Neural cell (in vitro differentiated cells): ENCODE results near the gene KIAA1549. TPM values are rescaled to one million over a fixed set of nuclear protein-coding genes. Genes with fewer than 3 reads are reported as not detected.

Experiments used
- H2AFZ ChIP-seq: fragments of 200-600, 300-800 bp; sonication (generic), shearing (Covaris generic); 2 replicates; pipeline ENCODE4 v1.6.0; 2014; ENCODE audit warnings: low read depth, mild to moderate bottlenecking, antibody characterized with exemption, low read length, moderate library complexity
- H3F3A ChIP-seq: fragments of 200-600 bp; shearing (Covaris generic); 2 replicates; pipeline ENCODE4 v1.6.1; 2016; ENCODE audit warnings: mild to moderate bottlenecking, moderate library complexity, mixed read lengths, antibody characterized with exemption, low read length; ENCODE audit not compliant: insufficient read depth, poor library complexity, severe bottlenecking
- H3K27ac ChIP-seq: fragments of 200-600, 300-800 bp; sonication (generic), shearing (Covaris generic); 2 replicates; pipeline ENCODE4 v1.5.1; 2014; ENCODE audit warnings: mild to moderate bottlenecking, low read length, moderate library complexity
- H3K27me3 ChIP-seq: fragments of 300-800, 200-600 bp; sonication (generic), shearing (Covaris generic); 2 replicates; pipeline ENCODE4 v1.6.0; 2014; ENCODE audit warnings: mild to moderate bottlenecking, low read depth, low read length, moderate library complexity; ENCODE audit not compliant: insufficient read depth
- H3K36me3 ChIP-seq: fragments of 300-800, 200-600 bp; sonication (generic), shearing (Covaris generic); 2 replicates; pipeline ENCODE4 v1.5.1; 2014; ENCODE audit warnings: mild to moderate bottlenecking, antibody characterized with exemption, low read length, moderate library complexity; ENCODE audit not compliant: insufficient read depth
- H3K4me2 ChIP-seq: fragments of 300-800, 200-600 bp; sonication (generic), shearing (Covaris generic); 2 replicates; pipeline ENCODE4 v1.6.0; 2014; ENCODE audit warnings: mild to moderate bottlenecking, low read length
- H3K4me3 ChIP-seq: fragments of 300-800, 200-600 bp; sonication (generic), shearing (Covaris generic); 2 replicates; pipeline ENCODE4 v1.5.1; 2014; ENCODE audit warnings: mild to moderate bottlenecking, low read length, moderate library complexity
- H3K79me2 ChIP-seq: fragments of 200-600 bp; shearing (Covaris generic); replicated peaks from 2 replicates; pipeline ENCODE4 v1.6.0; 2014; ENCODE audit warnings: mild to moderate bottlenecking, low read length, moderate library complexity; ENCODE audit not compliant: insufficient read depth
- H3K9ac ChIP-seq: fragments of 300-800, 200-600 bp; sonication (generic), shearing (Covaris generic); 2 replicates; pipeline ENCODE4 v1.6.1; 2016; ENCODE audit warnings: mild to moderate bottlenecking, low read length, mixed read lengths
- H3K9me2 ChIP-seq: fragments of 200-600 bp; shearing (Covaris generic); 2 replicates; pipeline ENCODE4 v1.6.1; 2016; ENCODE audit warnings: mild to moderate bottlenecking, low read length, mixed read lengths; ENCODE audit not compliant: insufficient read depth
- H3K9me3 ChIP-seq: fragments of 200-600, 300-800 bp; sonication (generic), shearing (Covaris generic); 2 replicates; pipeline ENCODE4 v1.6.1; 2016; ENCODE audit warnings: mild to moderate bottlenecking, mixed run types, low read length, moderate library complexity, mixed read lengths
- H4K20me1 ChIP-seq: fragments of 200-600 bp; shearing (Covaris generic); 2 replicates; pipeline ENCODE4 v1.6.1; 2016; ENCODE audit warnings: mild to moderate bottlenecking, mixed run types; ENCODE audit not compliant: insufficient read depth
- EP300 ChIP-seq: fragments of 450-650 bp; conservative IDR thresholded peaks from 2 replicates; pipeline ENCODE4 v1.6.1; 2014; ENCODE audit warnings: antibody characterized with exemption, mild to moderate bottlenecking, moderate library complexity; ENCODE audit not compliant: poor library complexity, severe bottlenecking
- EZH2 ChIP-seq: fragments of 200-600, 300-800 bp; shearing (Covaris generic), sonication (generic); IDR thresholded peaks from 2 replicates; pipeline ENCODE4 v1.6.1; 2014; ENCODE audit warnings: antibody characterized with exemption, low read length, borderline replicate concordance, mild to moderate bottlenecking; ENCODE audit not compliant: insufficient read depth, poor library complexity, severe bottlenecking
- RAD21 ChIP-seq: fragments of 450-650 bp; conservative IDR thresholded peaks from 2 replicates; pipeline ENCODE4 v1.6.1; 2014; ENCODE audit warnings: antibody characterized with exemption, mild to moderate bottlenecking, moderate library complexity
- REST ChIP-seq: IDR thresholded peaks from 2 replicates; pipeline ENCODE4 v1.6.1; 2012; ENCODE audit warnings: borderline replicate concordance
- SMC3 ChIP-seq: fragments of 450-650 bp; conservative IDR thresholded peaks from 2 replicates; pipeline ENCODE4 v1.6.1; 2014; ENCODE audit warnings: antibody characterized with exemption, mild to moderate bottlenecking, moderate library complexity; ENCODE audit not compliant: poor library complexity
- TAF1 ChIP-seq: IDR thresholded peaks from 2 replicates; pipeline ENCODE4 v1.6.1; 2012; ENCODE audit warnings: low read depth
- polyA plus RNA-seq: library from polyadenylated mRNA; depleted of rRNA; stranded (reverse); fragments of >200 nt; gene quantifications from 2 replicates; pipeline ENCODE4 v1.2.3, GENCODE V29; 2014

KIAA1549 gene
- polyA plus RNA-seq, 1 donor from 2014 or later, result 14.1 TPM

- Histone ChIP-seq H3K4me3 (no peak overlapping the region), H2AFZ (no peak overlapping the region), H3K9me3 (no peaks in the 10 kb centered on the region), H3F3A (no peaks in the 10 kb centered on the region), H3K27ac (no peak overlapping the region), H3K27me3 (no peaks in the 10 kb centered on the region), H3K9ac (no peak overlapping the region), H3K79me2 (no peaks in the 10 kb centered on the region), H3K36me3 (peaks cover 5% of the 10 kb centered on the region), H3K4me2 (no peak overlapping the region), H3K9me2 (no peaks in the 10 kb centered on the region), H4K20me1 (no peaks in the 10 kb centered on the region)
- no peak for TF ChIP-seq RAD21
- TF ChIP-seq EP300, result no peak
- no peak for TF ChIP-seq EZH2
- no peak for TF ChIP-seq REST
- no peak for TF ChIP-seq TAF1
These were observed 137.3 kb downstream of the KIAA1549 start for GRCh38 chr7:138843632-138844580.

- Histone ChIP-seq H3F3A (no peaks in the 10 kb centered on the region), H3K4me2 (no peak overlapping the region), H3K27me3 (no peaks in the 10 kb centered on the region), H2AFZ (no peak overlapping the region), H3K27ac (no peak overlapping the region), H3K36me3 (peaks cover 5% of the 10 kb centered on the region), H3K79me2 (no peaks in the 10 kb centered on the region), H3K9me3 (no peaks in the 10 kb centered on the region), H4K20me1 (no peaks in the 10 kb centered on the region), H3K9ac (no peak overlapping the region), H3K9me2 (no peaks in the 10 kb centered on the region), H3K4me3 (no peak overlapping the region)
- TF ChIP-seq SMC3 (no peak), REST (no peak)
These were observed 139.1 kb downstream of the KIAA1549 start for GRCh38 chr7:138842111-138842510.
